ENCODE results near the gene RUNX1.

RUNX1 gene

DNA sequence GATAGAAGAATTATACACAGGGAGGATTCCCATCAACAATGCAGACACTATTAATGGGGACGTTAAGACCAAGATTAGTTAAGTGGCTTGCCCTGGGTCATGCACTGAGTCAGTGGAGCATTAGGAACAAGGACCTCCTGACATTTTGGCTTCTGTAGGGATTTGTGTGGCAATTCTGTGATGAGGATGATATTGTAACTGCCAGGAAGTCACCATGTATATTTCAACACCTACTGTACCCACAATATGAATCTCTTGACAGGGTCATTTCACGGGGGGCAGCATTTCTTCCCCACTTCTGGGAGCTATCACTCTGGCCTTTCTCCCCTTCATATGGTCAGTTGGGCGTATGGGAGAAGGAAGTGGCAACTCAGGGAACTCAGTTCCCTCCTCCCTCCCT, 134.9 kb downstream of the RUNX1 start:
- DNase-seq = peak; percentile 62 to 64

- no peak for DNase-seq
Observed at GRCh38 chr21:34913811-34914210, 135.3 kb downstream of the RUNX1 start.

DNA sequence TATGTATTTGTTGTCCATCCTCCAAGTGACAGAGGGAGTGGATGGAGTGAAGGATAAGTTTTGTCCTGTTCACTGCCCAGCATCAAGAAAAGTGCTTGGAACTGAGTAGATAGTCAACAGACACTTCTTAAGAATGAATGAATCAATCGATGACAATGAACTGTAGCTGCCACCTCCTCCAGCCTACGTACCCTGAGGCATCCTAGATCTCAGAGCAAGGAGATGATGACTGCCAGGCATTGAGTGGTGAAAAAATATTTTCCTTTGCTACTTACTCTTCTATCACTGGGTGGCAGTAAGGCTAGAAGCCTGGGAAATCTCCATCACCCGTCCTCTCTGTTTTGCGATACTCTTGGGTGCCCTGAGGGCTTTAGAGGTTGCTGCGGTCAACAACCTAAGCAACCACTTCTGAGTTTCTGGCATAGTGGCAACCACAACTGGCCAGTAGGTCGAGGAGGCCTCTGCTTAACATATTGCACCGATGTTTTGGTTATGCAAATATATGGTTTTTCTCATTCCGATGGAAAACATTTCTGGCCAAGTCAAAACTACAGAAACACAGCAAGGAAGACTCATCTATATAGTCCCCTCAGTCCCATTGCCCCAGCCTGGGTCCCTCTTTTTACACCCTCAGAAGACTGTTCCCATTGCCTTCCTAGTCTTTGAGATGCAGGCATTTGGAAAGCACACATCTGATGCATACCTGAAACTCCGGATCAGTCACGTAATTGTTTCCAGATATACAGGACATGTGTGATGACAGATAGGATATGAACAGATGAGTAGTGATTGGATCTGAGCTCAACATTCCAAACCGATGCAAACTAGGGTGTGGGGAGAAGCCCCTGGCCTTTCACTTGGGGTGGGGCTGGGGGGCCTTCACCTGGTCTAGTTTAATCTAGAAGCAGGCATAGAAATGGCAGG, 136.8 kb downstream of the RUNX1 start:
- DNase-seq = peak; percentile 89 to 90

- peak; percentile 65 to 71 for DNase-seq
Observed at GRCh38 chr21:34911360-34911759, 137.7 kb downstream of the RUNX1 start.

DNA sequence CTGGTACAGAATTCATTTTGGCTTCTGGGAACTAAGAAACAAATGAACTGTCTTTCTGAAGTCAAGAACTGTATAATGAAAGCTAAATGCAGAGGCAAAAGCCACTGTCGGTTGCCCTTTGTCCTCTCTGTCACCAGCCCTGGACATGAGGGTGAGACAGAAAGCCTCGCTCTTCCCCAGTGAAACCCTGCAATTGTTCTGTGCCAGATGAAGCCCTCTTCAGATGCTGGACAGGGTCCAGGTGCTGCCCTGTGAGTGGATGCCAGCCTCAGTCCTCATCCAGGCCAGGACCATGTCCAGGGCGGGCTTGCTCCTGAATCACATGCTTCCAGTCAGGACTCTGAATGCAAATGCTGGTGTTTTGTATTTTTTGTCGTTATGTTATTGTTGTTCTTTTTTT, 138.7 kb downstream of the RUNX1 start:
- DNase-seq = no peak

DNA sequence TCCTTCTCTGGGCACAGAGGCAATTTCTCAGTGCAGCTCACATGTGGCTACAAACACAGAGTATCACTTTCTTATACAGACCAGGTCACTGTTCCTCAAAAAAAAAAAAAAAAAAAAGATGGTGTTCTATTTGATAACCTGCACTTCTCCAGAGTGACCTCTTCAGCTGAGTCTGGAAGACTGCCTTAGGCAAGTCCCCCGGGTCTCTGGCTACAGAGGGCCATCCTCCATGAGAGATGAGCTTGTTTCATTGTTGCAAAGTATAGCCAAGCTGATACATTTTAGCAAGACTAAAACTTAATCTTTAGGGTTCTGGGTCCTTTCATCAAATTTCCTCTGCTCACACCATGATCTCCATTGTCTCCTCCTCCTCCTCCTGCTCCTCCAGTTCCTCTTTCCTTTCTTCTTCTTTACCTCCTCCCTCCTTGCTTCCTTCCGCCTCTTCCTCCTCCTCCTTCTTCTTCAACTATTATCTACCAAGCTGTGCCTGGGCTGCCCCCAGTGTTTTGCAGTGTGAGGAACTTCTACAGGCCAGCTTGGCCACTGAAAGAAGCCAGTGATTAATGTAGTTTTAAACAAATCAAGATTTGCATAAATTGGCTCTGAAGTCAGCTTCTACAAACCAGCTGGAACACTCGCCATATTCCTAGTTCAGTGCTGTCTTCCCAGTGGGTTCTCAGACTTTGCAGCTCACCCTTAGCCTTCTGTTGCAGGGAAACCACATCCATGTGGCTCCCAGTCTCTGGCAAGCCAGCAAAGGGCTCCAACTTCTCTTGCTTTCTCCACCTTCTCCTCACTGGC, 139.4 kb downstream of the RUNX1 start:
- peak; percentile 26 to 63 for DNase-seq

GRCh38 chr21:34908419-34909055, 140.6 kb downstream of the RUNX1 start:
- peak; percentile 97 to 98 for DNase-seq

GRCh38 chr21:34907461-34908418, 141.4 kb downstream of the RUNX1 start:
- peak; percentile 59 to 61 for DNase-seq

DNA sequence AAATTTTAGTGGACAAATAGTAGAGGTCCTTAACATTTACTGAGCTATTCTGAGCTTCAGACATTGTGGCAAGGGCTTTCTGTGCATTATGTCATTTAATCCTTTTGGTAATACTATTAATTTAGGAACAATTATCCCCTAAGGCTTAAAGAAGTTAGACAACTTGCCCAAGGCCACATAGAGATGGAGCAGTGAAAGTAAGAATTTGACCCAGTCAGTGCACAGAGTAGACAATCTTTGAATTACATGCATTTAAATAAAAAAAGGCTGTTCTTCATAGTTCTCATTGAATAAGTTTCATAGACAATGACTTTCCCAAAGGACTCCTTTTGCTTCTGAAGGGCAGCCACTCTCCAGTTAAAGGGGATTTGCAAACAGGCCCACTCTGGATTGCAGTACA, 142.7 kb downstream of the RUNX1 start:
- no peak for DNase-seq

DNA sequence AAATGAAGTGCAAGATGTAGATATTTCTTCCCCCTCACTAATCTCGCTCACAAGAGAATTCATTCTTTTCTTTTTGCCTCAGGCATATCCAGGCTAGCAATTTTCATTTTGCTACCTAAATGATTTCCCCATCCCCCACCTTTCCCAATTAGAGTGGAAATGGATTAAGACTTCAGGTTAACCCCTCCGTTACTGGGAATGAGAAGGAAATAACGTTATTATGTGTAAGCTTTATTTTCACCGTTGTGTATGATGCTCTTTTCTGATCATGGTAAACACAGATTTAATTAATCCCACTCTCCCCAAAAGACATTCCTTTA, 143.9 kb downstream of the RUNX1 start:
- DNase-seq = no peak

GRCh38 chr21:34904526-34905217, 144.4 kb downstream of the RUNX1 start:
- DNase-seq = no peak

GRCh38 chr21:34900376-34900775, 148.7 kb downstream of the RUNX1 start:
- DNase-seq = no peak

DNA sequence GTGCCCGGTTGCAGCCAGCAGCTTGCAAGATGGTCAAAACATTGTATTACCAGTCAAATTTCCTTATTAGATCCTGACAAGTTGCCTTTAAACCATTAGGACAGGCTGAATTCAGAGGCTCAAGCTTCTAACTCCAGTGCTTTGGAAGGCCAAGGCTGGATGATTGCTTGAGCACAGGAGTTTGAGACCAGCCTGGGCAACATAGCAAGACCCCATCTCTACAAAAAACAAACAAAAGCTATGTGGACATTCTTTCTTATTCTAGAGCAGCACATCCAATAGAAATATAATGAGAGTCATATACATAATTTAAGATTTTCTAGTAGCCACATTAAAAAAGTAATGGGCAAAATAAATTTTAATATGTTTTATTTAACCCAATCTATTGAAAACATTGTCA, 149.3 kb downstream of the RUNX1 start:
- no peak for DNase-seq

DNA sequence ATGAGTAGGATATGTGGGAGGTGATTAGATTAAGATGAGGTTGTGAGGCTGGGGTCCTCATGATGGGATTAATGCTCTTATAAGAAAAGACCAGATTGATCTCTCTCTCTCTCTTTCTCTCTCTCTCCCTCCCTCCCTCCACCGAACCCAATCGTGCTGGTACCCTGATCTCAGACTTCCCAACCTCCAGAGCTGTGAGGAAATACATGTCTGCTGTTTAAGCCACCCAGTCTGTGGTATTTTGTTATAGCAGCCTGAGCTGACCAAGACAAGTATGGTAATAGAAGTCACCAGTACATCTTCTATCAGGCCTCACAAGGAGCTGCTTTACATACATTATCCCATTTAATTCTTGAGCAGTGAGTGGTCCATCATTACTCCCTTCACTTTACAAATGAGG, 149.8 kb downstream of the RUNX1 start:
- DNase-seq = no peak

- DNase-seq = no peak
Observed at GRCh38 chr21:34897828-34898227, 151.3 kb downstream of the RUNX1 start.

DNA sequence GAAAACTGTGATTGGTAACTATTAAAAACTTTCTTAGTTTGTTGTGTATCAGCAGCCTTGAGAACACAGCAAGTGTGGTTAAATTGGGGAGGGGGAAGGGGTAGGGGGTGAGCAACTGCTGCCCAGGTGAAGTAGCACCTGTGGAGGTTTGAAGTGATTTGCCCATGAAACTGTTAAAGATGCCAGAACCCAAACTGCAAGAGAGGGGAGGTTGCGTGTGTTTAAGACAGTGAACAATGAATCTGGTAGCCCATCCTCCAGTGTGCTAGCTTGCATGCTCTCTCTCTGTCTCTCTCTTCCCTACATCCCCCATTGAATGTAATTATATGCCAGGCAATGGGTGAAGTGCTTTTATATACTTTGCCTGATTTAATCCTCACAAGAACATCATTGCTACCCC, 154.7 kb downstream of the RUNX1 start:
- DNase-seq = no peak

GRCh38 chr21:34892209-34892608, 156.9 kb downstream of the RUNX1 start:
- DNase-seq = peak; percentile 27 to 46

- no peak for DNase-seq
Observed at GRCh38 chr21:34891613-34891943, 157.5 kb downstream of the RUNX1 start.

DNA sequence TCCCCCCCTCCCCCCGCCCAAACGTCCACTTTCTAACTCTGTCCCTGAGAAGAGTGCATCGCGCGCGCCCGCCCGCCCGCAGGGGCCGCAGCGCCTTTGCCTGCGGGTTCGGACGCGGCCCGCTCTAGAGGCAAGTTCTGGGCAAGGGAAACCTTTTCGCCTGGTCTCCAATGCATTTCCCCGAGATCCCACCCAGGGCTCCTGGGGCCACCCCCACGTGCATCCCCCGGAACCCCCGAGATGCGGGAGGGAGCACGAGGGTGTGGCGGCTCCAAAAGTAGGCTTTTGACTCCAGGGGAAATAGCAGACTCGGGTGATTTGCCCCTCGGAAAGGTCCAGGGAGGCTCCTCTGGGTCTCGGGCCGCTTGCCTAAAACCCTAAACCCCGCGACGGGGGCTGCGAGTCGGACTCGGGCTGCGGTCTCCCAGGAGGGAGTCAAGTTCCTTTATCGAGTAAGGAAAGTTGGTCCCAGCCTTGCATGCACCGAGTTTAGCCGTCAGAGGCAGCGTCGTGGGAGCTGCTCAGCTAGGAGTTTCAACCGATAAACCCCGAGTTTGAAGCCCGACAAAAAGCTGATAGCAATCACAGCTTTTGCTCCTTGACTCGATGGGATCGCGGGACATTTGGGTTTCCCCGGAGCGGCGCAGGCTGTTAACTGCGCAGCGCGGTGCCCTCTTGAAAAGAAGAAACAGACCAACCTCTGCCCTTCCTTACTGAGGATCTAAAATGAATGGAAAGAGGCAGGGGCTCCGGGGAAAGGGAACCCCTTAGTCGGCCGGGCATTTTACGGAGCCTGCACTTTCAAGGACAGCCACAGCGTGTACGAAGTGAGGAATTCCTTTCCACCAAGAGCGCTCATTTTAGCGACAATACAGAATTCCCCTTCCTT, 158.1 kb downstream of the RUNX1 start:
- DNase-seq = peak; percentile 28 to 54

- no peak for DNase-seq
Observed at GRCh38 chr21:34890470-34890723, 158.7 kb downstream of the RUNX1 start.

Data from AML-193 (cell line).